Loucy (cell line): Measurements from ENCODE around the gene FHIT.

ENCODE experiments used
- H2AFZ ChIP-seq: fragments of 200-600 bp; sonication (generic); 2 replicates; pipeline ENCODE4 v1.6.0; 2016; ENCODE audit warnings: antibody characterized with exemption, mild to moderate bottlenecking, low read length, moderate library complexity
- H3F3A ChIP-seq: fragments of 200-600 bp; 2 replicates; pipeline ENCODE4 v1.6.0; 2016; ENCODE audit warnings: antibody characterized with exemption, low read depth, mild to moderate bottlenecking
- H3K27me3 ChIP-seq: fragments of 200-600 bp; sonication (generic); 2 replicates; pipeline ENCODE4 v1.6.1; 2014; ENCODE audit warnings: low read length, mild to moderate bottlenecking; ENCODE audit not compliant: insufficient read depth, poor library complexity, severe bottlenecking
- H3K36me3 ChIP-seq: fragments of 200-600 bp; sonication (generic); 2 replicates; pipeline ENCODE4 v1.6.1; 2016; ENCODE audit warnings: low read length; ENCODE audit not compliant: insufficient read depth
- H3K4me1 ChIP-seq: fragments of 200-600 bp; sonication (generic); 2 replicates; pipeline ENCODE4 v1.5.1; 2014; ENCODE audit warnings: low read length, mild to moderate bottlenecking; ENCODE audit not compliant: insufficient read depth, poor library complexity, severe bottlenecking
- H3K4me2 ChIP-seq: fragments of 200-600 bp; sonication (generic); 2 replicates; pipeline ENCODE4 v1.6.0; 2014; ENCODE audit warnings: antibody characterized with exemption, low read length, low read depth, mild to moderate bottlenecking; ENCODE audit not compliant: poor library complexity, severe bottlenecking
- H3K4me3 ChIP-seq: fragments of 200-600 bp; sonication (generic); 2 replicates; pipeline ENCODE4 v1.5.1; 2014; ENCODE audit warnings: low read length, mild to moderate bottlenecking, mixed read lengths; ENCODE audit not compliant: poor library complexity, severe bottlenecking
- H3K79me2 ChIP-seq: fragments of 200-600 bp; sonication (generic); 2 replicates; pipeline ENCODE4 v1.6.1; 2014; ENCODE audit warnings: low read length; ENCODE audit not compliant: insufficient read depth
- H3K9ac ChIP-seq: fragments of 200-600 bp; sonication (generic); 2 replicates; pipeline ENCODE4 v1.6.0; 2014; ENCODE audit warnings: mild to moderate bottlenecking, low read depth, low read length, moderate library complexity; ENCODE audit not compliant: poor library complexity, severe bottlenecking
- H3K9me2 ChIP-seq: fragments of 200-600 bp; sonication (generic); replicated peaks from 2 replicates; pipeline ENCODE4 v1.6.1; 2016; ENCODE audit warnings: low read depth, low read length, mixed read lengths
- H3K9me3 ChIP-seq: fragments of 200-600 bp; sonication (generic); 2 replicates; pipeline ENCODE4 v1.6.1; 2014; ENCODE audit warnings: mild to moderate bottlenecking, antibody characterized with exemption, low read length, low read depth; ENCODE audit not compliant: insufficient read depth
- H4K20me1 ChIP-seq: fragments of 200-600 bp; sonication (generic); 2 replicates; pipeline ENCODE4 v1.6.0; 2014; ENCODE audit warnings: antibody characterized with exemption, low read length, mild to moderate bottlenecking; ENCODE audit not compliant: insufficient read depth, poor library complexity, severe bottlenecking
- CTCF ChIP-seq: fragments of 200-600 bp; sonication (generic); conservative IDR thresholded peaks from 2 replicates; pipeline ENCODE4 v1.5.1; 2014; ENCODE audit warnings: mild to moderate bottlenecking, antibody characterized with exemption, low read length
- EZH2phosphoT487 ChIP-seq: fragments of 200-600 bp; IDR thresholded peaks from 2 replicates; pipeline ENCODE4 v1.6.1; 2018; ENCODE audit warnings: antibody characterized with exemption, mild to moderate bottlenecking, moderate library complexity, borderline replicate concordance

The FHIT gene

GRCh38 chr3:61152071-61152470, 99.2 kb downstream of the FHIT start:
- Histone ChIP-seq H3F3A (no peaks in the 10 kb centered on the region), H3K9ac (no peak overlapping the region), H3K9me2 (no peaks in the 10 kb centered on the region), H3K27me3 (no peaks in the 10 kb centered on the region), H3K36me3 (no peaks in the 10 kb centered on the region), H3K4me2 (no peak overlapping the region), H3K4me3 (no peak overlapping the region), H3K79me2 (no peaks in the 10 kb centered on the region), H3K4me1 (no peaks in the 10 kb centered on the region), H3K9me3 (no peaks in the 10 kb centered on the region), H4K20me1 (no peaks in the 10 kb centered on the region), H2AFZ (no peak overlapping the region)
- TF ChIP-seq EZH2phosphoT487 (no peak), CTCF (no peak)

- H3K9me2 ChIP-seq, result no peaks in the 10 kb centered on the region
- H3K4me3 ChIP-seq, result no peak overlapping the region
- H3K79me2 ChIP-seq, result no peaks in the 10 kb centered on the region
- no peaks in the 10 kb centered on the region for H3F3A ChIP-seq
- no peak overlapping the region for H3K4me2 ChIP-seq
- H3K9me3 ChIP-seq, result no peaks in the 10 kb centered on the region
- no peaks in the 10 kb centered on the region for H4K20me1 ChIP-seq
- no peaks in the 10 kb centered on the region for H3K36me3 ChIP-seq
- H2AFZ ChIP-seq, result no peak overlapping the region
- no peaks in the 10 kb centered on the region for H3K4me1 ChIP-seq
- no peak overlapping the region for H3K9ac ChIP-seq
- H3K27me3 ChIP-seq, result no peaks in the 10 kb centered on the region
- TF ChIP-seq EZH2phosphoT487 (no peak), CTCF (no peak)
Observed at GRCh38 chr3:61149236-61149635, 102.0 kb downstream of the FHIT start.

- Histone ChIP-seq H3K4me1 (no peaks in the 10 kb centered on the region), H3K79me2 (no peaks in the 10 kb centered on the region), H3K36me3 (no peaks in the 10 kb centered on the region), H3K4me3 (no peak overlapping the region), H3K9me2 (no peaks in the 10 kb centered on the region), H3K27me3 (no peaks in the 10 kb centered on the region), H3K9ac (no peak overlapping the region), H3F3A (no peaks in the 10 kb centered on the region), H2AFZ (no peak overlapping the region), H4K20me1 (no peaks in the 10 kb centered on the region), H3K4me2 (no peak overlapping the region), H3K9me3 (no peaks in the 10 kb centered on the region)
- TF ChIP-seq EZH2phosphoT487 (no peak), CTCF (no peak)
Observed at GRCh38 chr3:61146010-61146890, 105.0 kb downstream of the FHIT start.
